GM10266 (cell line): ENCODE data around the gene TOMM22.

Source experiments
- DNase-seq: peaks from one replicate; pipeline ENCODE4 v3.0.0; 2012; ENCODE audit errors: extremely low spot score
- CTCF ChIP-seq: IDR thresholded peaks from 2 replicates; pipeline ENCODE4 v1.5.1; 2012; ENCODE audit warnings: mild to moderate bottlenecking, low read depth; ENCODE audit not compliant: control insufficient read depth, insufficient read depth; ENCODE audit errors: missing control alignments

The TOMM22 gene

DNA sequence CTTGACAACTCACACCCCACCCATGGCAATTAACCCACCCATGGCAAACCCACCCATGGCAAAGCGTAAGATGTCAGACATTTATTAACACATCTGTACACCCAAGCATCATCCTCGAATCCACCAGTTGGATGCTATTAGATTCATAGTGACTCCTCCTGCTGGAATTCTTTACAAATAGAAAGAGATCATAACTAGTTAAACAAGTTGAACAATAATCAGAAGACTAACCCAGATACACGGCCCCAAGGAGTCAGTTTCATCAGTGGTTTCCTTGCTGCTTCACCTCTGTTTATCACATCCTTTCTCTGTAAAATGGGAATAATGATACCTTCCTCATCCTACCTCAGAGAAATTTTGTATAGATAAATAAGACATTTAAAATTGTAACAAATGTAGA is 29.1 kb downstream of the TOMM22 start:
- no peak for DNase-seq
- TF ChIP-seq CTCF, result no peak

- no peak for DNase-seq
- no peak for TF ChIP-seq CTCF
Observed at GRCh38 chr22:38712486-38713207, 30.9 kb downstream of the TOMM22 start.

DNA sequence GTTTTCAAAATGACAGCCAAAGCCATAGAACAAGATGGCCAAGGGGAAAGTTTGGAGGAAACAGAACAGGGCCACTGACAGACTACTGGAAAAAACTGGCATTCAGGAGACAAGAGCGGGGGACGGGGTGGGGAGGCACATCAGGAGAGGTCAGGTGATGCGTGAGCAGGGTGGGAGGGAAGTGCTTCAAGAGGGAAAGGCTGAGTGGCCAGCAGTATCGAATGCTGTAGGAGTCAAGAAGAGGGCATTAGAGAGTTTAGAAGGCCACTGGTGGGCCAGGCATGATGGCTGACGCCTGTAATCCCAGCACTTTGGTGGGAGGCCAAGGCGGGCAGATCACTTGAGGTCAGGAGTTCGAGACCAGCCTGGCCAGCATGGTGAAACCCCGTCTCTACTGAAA is 32.2 kb downstream of the TOMM22 start:
- TF ChIP-seq CTCF, result no peak
- DNase-seq, result no peak

- no peak for DNase-seq
- no peak for TF ChIP-seq CTCF
Observed at GRCh38 chr22:38715176-38715764, 33.5 kb downstream of the TOMM22 start.

DNA sequence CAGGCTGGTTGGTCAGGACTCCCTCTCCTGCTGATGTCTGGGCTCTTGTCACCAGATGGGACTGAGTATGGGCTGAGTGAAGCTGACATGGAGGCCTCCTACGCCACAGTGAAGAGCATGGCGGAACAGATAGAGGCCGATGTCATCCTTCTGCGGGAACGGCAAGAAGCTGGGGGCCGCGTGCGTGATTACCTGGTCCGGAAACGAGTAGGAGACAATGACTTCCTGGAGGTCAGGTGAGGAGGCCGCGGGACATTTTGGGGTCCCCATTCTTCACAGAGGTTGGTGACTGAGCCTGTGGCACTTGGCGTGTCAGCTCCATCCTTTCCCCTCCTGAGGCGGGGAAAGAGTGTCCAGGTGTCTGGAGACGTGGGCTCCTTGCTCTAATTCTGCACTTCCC is 34.1 kb downstream of the TOMM22 start:
- DNase-seq, result no peak
- TF ChIP-seq CTCF, result no peak

- DNase-seq, result no peak
- no peak for TF ChIP-seq CTCF
Observed at GRCh38 chr22:38716271-38716670, 34.5 kb downstream of the TOMM22 start.

DNA sequence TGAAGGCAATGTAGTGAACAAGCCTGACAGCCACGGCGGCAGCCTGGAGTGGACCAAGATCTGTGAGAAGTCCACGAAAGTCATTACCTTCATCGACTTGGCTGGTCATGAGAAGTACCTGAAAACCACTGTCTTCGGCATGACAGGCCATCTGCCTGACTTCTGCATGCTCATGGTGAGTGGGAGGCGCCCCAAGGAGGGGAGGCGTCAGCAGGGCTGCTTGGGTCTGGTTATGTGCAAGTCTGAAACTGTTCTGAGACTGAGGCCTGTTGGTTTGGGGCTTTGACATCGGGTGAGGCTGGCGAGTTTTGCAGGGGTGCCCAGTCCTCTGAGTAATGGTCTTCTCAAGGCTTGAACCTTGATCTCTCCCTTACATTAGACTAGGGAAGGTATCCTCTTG is 35.1 kb downstream of the TOMM22 start:
- no peak for TF ChIP-seq CTCF
- DNase-seq, result no peak
